Activated gamma-delta T cell treated with anti-CD3 and anti-CD28 coated beads, Interleukin-2, amount 50 U/mL, for 16 hours (primary cell): Measurements from ENCODE around the gene KRTAP5-5.

Experiments
- DNase-seq: peaks from one replicate; pipeline ENCODE4 v3.0.0-alpha.2; 2020; ENCODE audit warnings: low read depth

Gene KRTAP5-5

GRCh38 chr11:1679881-1680280 is 50.3 kb downstream of the KRTAP5-5 start:
- no peak for DNase-seq
